HG02610 (cell line): Measurements from ENCODE around the gene DLGAP1.
A peak's percentile ranks its signal among the peaks of the same experiment; 100 is the strongest.
"Not testable (repeated sequence)": the region's sequence is repeated elsewhere in the genome, so short reads cannot be mapped to it uniquely, and the experiment has no call there.

Experiments
- ATAC-seq: cut with Tn5 transposase; IDR thresholded peaks from one replicate; pipeline ENCODE4 v1.9.1; 2021; ENCODE audit warnings: mild to moderate bottlenecking, moderate library complexity; ENCODE audit not compliant: unreplicated experiment

The DLGAP1 gene

GRCh38 chr18:3619746-3620145, 835.4 kb downstream of the DLGAP1 start:
- ATAC-seq: no peak

GRCh38 chr18:3619222-3619621, 835.9 kb downstream of the DLGAP1 start:
- ATAC-seq: no peak

GRCh38 chr18:3616744-3617143, 838.4 kb downstream of the DLGAP1 start:
- ATAC-seq: no peak

GRCh38 chr18:3616142-3616541, 839.0 kb downstream of the DLGAP1 start:
- no peak for ATAC-seq

GRCh38 chr18:3615374-3615985, 839.6 kb downstream of the DLGAP1 start:
- no peak for ATAC-seq

GRCh38 chr18:3612315-3612714, 842.8 kb downstream of the DLGAP1 start:
- ATAC-seq: no peak

- ATAC-seq: no peak
These were observed 843.6 kb downstream of the DLGAP1 start for GRCh38 chr18:3611313-3612090.

GRCh38 chr18:3610813-3611212, 844.3 kb downstream of the DLGAP1 start:
- no peak for ATAC-seq

GRCh38 chr18:3610188-3610708, 844.9 kb downstream of the DLGAP1 start:
- no peak for ATAC-seq

- ATAC-seq: no peak
These were observed 846.6 kb downstream of the DLGAP1 start for GRCh38 chr18:3608488-3608887.

- not testable (repeated sequence) for ATAC-seq
These were observed 847.0 kb downstream of the DLGAP1 start for GRCh38 chr18:3608099-3608453.

- ATAC-seq: no peak
These were observed 847.6 kb downstream of the DLGAP1 start for GRCh38 chr18:3607309-3608098.

- not testable (repeated sequence) for ATAC-seq
These were observed 848.2 kb downstream of the DLGAP1 start for GRCh38 chr18:3606863-3607262.

- ATAC-seq: no peak
These were observed 849.1 kb downstream of the DLGAP1 start for GRCh38 chr18:3605954-3606443.

- ATAC-seq: no peak
These were observed 849.6 kb downstream of the DLGAP1 start for GRCh38 chr18:3605486-3605952.

GRCh38 chr18:3604498-3605408, 850.4 kb downstream of the DLGAP1 start:
- peak; percentile 95 for ATAC-seq

GRCh38 chr18:3604235-3604497, 850.9 kb downstream of the DLGAP1 start:
- no peak for ATAC-seq

GRCh38 chr18:3603421-3604234, 851.5 kb downstream of the DLGAP1 start:
- peak; percentile 31 for ATAC-seq

GRCh38 chr18:3601106-3601755, 853.9 kb downstream of the DLGAP1 start:
- not testable (repeated sequence) for ATAC-seq
